CMK (cell line): ENCODE results near the gene CCNE1.

ENCODE experiments used
- DNase-seq: peaks from one replicate; pipeline ENCODE4 v3.0.0-alpha.2; 2010; ENCODE audit warnings: low read depth

The CCNE1 gene

GRCh38 chr19:29811125-29812079 is at the start of gene CCNE1:
TSS of gene CCNE1 (plus strand) at chr19:29811991. CDS start at chr19:29812556, 565 bp downstream.
- DNase-seq, result peak; percentile 58

- DNase-seq, result no peak
Measured at GRCh38 chr19:29763196-29763595, 48.6 kb upstream of the CCNE1 start.

- DNase-seq, result no peak
Measured at GRCh38 chr19:29764361-29764760, 47.4 kb upstream of the CCNE1 start.

- DNase-seq, result no peak
Measured at GRCh38 chr19:29766100-29766499, 45.7 kb upstream of the CCNE1 start.

GRCh38 chr19:29767039-29767735 is 44.6 kb upstream of the CCNE1 start:
- no peak for DNase-seq

GRCh38 chr19:29768166-29768565 is 43.6 kb upstream of the CCNE1 start:
- no peak for DNase-seq

GRCh38 chr19:29769997-29770396 is 41.8 kb upstream of the CCNE1 start:
- DNase-seq, result no peak

- DNase-seq, result no peak
Measured at GRCh38 chr19:29770648-29771047, 41.1 kb upstream of the CCNE1 start.

GRCh38 chr19:29771708-29772414 is 39.9 kb upstream of the CCNE1 start:
- no peak for DNase-seq

- no peak for DNase-seq
Measured at GRCh38 chr19:29772696-29773095, 39.1 kb upstream of the CCNE1 start.

- no peak for DNase-seq
Measured at GRCh38 chr19:29773141-29773540, 38.6 kb upstream of the CCNE1 start.

- no peak for DNase-seq
Measured at GRCh38 chr19:29774126-29774525, 37.7 kb upstream of the CCNE1 start.

GRCh38 chr19:29777781-29778309 is 33.9 kb upstream of the CCNE1 start:
- no peak for DNase-seq

GRCh38 chr19:29779921-29780320 is 31.9 kb upstream of the CCNE1 start:
- no peak for DNase-seq

GRCh38 chr19:29781386-29782259 is 30.2 kb upstream of the CCNE1 start:
- DNase-seq, result no peak

- DNase-seq, result no peak
Measured at GRCh38 chr19:29782260-29782580, 29.6 kb upstream of the CCNE1 start.

GRCh38 chr19:29783627-29784190 is 28.1 kb upstream of the CCNE1 start:
- no peak for DNase-seq

- DNase-seq, result no peak
Measured at GRCh38 chr19:29784598-29785223, 27.1 kb upstream of the CCNE1 start.

- DNase-seq, result no peak
Measured at GRCh38 chr19:29785360-29785759, 26.4 kb upstream of the CCNE1 start.

- no peak for DNase-seq
Measured at GRCh38 chr19:29785955-29786589, 25.7 kb upstream of the CCNE1 start.
